ENCODE data around the gene ANKRD33B.

Gene ANKRD33B

GRCh38 chr5:10577371-10578292, 13.8 kb downstream of the ANKRD33B start:
- H3K4me3 ChIP-seq (ENCODE audit: low read depth, low read length) = no peak overlapping the region

- no peak overlapping the region for H3K4me3 ChIP-seq (ENCODE audit: low read depth, low read length)
These were observed 14.4 kb downstream of the ANKRD33B start for GRCh38 chr5:10578293-10578665.

- H3K4me3 ChIP-seq (ENCODE audit: low read depth, low read length) = no peak overlapping the region
These were observed 15.0 kb downstream of the ANKRD33B start for GRCh38 chr5:10578869-10579268.

- no peak overlapping the region for H3K4me3 ChIP-seq (ENCODE audit: low read depth, low read length)
These were observed 16.0 kb downstream of the ANKRD33B start for GRCh38 chr5:10579536-10580521.

GRCh38 chr5:10580531-10581423, 16.9 kb downstream of the ANKRD33B start:
- H3K4me3 ChIP-seq (ENCODE audit: low read depth, low read length) = no peak overlapping the region

GRCh38 chr5:10581424-10581748, 17.5 kb downstream of the ANKRD33B start:
- H3K4me3 ChIP-seq (ENCODE audit: low read depth, low read length) = no peak overlapping the region

- no peak overlapping the region for H3K4me3 ChIP-seq (ENCODE audit: low read depth, low read length)
These were observed 18.1 kb downstream of the ANKRD33B start for GRCh38 chr5:10581867-10582511.

GRCh38 chr5:10582512-10582897, 18.6 kb downstream of the ANKRD33B start:
- H3K4me3 ChIP-seq (ENCODE audit: low read depth, low read length) = no peak overlapping the region

GRCh38 chr5:10583663-10584572, 20.0 kb downstream of the ANKRD33B start:
- no peak overlapping the region for H3K4me3 ChIP-seq (ENCODE audit: low read depth, low read length)

GRCh38 chr5:10584714-10585517, 21.0 kb downstream of the ANKRD33B start:
- H3K4me3 ChIP-seq (ENCODE audit: low read depth, low read length) = no peak overlapping the region

GRCh38 chr5:10585518-10585915, 21.6 kb downstream of the ANKRD33B start:
- no peak overlapping the region for H3K4me3 ChIP-seq (ENCODE audit: low read depth, low read length)

- no peak overlapping the region for H3K4me3 ChIP-seq (ENCODE audit: low read depth, low read length)
These were observed 22.1 kb downstream of the ANKRD33B start for GRCh38 chr5:10586008-10586407.

- no peak overlapping the region for H3K4me3 ChIP-seq (ENCODE audit: low read depth, low read length)
These were observed 22.7 kb downstream of the ANKRD33B start for GRCh38 chr5:10586555-10586954.

GRCh38 chr5:10588109-10588775, 24.4 kb downstream of the ANKRD33B start:
- no peak overlapping the region for H3K4me3 ChIP-seq (ENCODE audit: low read depth, low read length)

- H3K4me3 ChIP-seq (ENCODE audit: low read depth, low read length) = no peak overlapping the region
These were observed 25.0 kb downstream of the ANKRD33B start for GRCh38 chr5:10588779-10589447.

GRCh38 chr5:10590226-10590999, 26.5 kb downstream of the ANKRD33B start:
- no peak overlapping the region for H3K4me3 ChIP-seq (ENCODE audit: low read depth, low read length)

- H3K4me3 ChIP-seq (ENCODE audit: low read depth, low read length) = no peak overlapping the region
These were observed 27.3 kb downstream of the ANKRD33B start for GRCh38 chr5:10591159-10591558.
